NT2/D1 (cell line): ENCODE results near the gene C6orf132.

Source experiments
- SUZ12 ChIP-seq: IDR thresholded peaks from 2 replicates; pipeline ENCODE4 v1.6.1; 2011; ENCODE audit not compliant: insufficient read length, insufficient read depth; ENCODE audit errors: extremely low read depth
- YY1 ChIP-seq: IDR thresholded peaks from 2 replicates; pipeline ENCODE4 v1.6.1; 2011; ENCODE audit not compliant: insufficient read length, insufficient read depth
- ZNF274 ChIP-seq: IDR thresholded peaks from 2 replicates; pipeline ENCODE4 v1.6.1; 2011; ENCODE audit warnings: mild to moderate bottlenecking, low read depth, low read length

DNA sequence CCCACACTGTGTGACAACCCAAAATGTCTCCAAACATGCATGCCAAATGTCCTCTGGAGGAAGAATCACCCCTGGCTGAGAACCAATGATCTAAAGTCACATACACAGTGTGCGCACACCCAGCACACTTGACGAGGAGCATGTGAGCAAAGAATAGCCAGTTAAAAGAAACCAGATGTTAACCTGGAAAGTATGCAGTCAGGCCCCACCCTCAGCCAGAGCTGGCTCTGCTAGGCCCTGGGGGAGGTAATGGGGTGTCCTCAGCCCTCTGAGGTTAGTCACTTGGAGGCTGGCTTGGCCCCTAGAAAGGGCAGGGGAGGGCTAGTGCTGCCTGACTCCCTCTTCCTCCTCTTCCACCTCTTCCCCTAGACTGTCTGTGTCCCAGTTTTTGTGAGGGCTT lies 15.6 kb upstream of the C6orf132 start:
- TF ChIP-seq ZNF274, result no peak
- TF ChIP-seq SUZ12, result no peak
- TF ChIP-seq YY1, result no peak
